Omental fat pad (tissue), 4 donors: Measurements from ENCODE around the gene PRCC. TPM values are rescaled to one million over a fixed set of nuclear protein-coding genes. Genes with fewer than 3 reads are reported as not detected.

Experiments
- ATAC-seq: fragments of 150-250 bp; one replicate; pipeline ENCODE4 v1.9.1; 2016; ENCODE audit warnings: mild to moderate bottlenecking, moderate library complexity; ENCODE audit not compliant: low FRiP score
- DNase-seq: peaks from one replicate; pipeline ENCODE4 v3.0.0-alpha.2; 2019; ENCODE audit warnings: low spot score
- total RNA-seq, 4 donors: library from RNA; depleted of rRNA; stranded (reverse); fragments of >200 nt; gene quantifications; one replicate each; pipeline ENCODE4 v1.1.0, GENCODE V29; 2016
- TF ChIP-seq, protein P1 (sequence below), 3 donors: fragments of 450-650 bp; IDR thresholded peaks; one replicate each; pipeline ENCODE4 v1.5.1; 2016 to 2017; ENCODE audit warnings: antibody characterized with exemption in 3 of 3, mild to moderate bottlenecking in 3 of 3, moderate library complexity in 2 of 3

Gene PRCC
- total RNA-seq, 4 donors from 2014 or later, result 25.5 to 34.7 (median 28.2) TPM

DNA sequence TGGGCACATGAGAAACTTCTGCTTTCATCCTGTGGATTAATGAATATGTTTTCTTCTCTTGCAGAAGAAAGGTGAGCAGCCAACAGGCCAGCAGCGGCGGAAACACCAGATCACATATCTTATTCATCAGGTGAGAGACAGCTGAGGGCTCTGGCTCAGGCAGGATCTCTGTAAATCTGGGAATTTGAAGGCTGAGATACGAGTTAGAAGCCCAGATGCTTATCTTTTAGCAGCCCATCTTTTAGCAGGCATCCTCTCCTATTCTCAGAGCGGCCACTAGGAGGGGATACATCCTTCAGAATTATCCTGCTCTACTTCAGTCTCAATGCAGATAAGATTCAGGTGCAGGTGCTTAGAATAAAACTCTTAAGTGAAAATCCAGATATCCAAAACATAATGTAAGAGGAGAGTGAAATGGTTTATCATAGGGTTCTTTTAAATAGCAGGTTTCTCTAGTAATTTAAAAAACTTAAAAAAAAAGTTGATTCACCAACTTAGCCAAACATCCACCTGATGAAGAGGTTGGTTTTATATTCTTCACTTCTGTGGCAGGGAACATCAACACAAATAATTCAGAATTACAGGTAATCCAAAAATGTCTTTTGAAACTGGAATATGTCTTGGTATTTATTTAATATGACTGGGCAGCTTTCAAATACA is 30.0 kb downstream of the PRCC start:
- DNase-seq (no peak), ATAC-seq (no peak)
- TF ChIP-seq, protein P1, sequence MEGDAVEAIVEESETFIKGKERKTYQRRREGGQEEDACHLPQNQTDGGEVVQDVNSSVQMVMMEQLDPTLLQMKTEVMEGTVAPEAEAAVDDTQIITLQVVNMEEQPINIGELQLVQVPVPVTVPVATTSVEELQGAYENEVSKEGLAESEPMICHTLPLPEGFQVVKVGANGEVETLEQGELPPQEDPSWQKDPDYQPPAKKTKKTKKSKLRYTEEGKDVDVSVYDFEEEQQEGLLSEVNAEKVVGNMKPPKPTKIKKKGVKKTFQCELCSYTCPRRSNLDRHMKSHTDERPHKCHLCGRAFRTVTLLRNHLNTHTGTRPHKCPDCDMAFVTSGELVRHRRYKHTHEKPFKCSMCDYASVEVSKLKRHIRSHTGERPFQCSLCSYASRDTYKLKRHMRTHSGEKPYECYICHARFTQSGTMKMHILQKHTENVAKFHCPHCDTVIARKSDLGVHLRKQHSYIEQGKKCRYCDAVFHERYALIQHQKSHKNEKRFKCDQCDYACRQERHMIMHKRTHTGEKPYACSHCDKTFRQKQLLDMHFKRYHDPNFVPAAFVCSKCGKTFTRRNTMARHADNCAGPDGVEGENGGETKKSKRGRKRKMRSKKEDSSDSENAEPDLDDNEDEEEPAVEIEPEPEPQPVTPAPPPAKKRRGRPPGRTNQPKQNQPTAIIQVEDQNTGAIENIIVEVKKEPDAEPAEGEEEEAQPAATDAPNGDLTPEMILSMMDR (IDR thresholded peaks at IDR 0.05), result no peak

DNA sequence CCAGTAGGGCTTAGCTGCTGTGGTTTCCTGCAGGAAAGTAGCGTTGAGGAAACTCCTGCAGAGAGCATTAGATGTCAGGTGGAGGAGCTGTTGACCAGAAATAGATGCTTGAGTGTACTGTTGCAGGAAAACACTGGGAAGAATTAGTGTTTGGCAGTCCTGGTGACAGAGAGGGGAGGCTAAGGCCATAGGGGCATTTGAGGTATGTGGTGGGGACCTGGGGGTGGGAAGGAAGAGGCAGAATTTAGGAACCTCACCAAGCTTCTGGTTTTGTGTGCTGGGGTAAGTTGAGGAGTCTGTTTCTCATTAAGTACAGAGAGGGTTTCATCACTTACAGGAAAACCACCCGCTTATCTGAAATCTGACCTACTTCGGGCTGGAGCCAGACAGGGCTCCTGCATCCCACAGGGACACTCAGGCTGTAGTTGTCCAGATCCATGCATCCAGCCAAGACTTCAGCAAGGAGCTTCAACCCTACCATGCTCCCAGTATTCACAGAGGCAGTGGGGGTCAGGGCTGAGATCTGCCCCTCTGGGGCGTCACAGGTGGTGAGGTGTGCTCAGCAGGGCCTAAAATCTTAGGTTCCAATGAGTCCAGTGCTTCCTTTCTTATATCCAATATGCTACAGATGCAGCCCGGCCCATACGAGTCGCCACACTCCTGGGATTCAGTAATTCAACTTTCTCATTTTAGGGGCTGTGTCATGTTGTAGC is 34.2 kb downstream of the PRCC start:
- DNase-seq (no peak), ATAC-seq (no peak)
- TF ChIP-seq, protein P1 (IDR thresholded peaks at IDR 0.05), result no peak

DNA sequence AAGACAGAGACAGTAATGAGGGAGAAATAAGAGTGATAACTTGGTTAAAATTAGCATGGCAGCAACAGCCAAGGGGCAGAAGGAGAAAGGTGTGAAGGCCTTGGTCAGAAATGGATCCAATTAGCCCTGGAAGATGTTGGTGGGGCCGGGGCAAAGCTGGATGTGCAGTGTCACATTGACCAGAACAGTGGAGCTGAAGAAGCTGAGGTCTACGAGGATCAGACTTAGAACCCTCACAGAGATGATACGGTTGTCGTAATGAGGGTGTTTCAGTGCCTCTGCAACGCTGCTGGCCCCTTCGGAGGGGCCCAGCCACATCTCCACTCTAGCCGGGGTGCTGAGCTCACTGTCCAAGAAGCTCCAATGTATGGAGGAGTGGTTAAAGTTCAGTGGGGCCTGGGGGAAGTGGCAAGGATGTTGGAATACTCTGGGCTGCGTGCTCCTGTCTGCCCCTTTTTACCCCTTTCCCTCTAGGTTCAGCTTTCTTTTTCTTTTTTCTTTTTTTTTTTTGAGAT is 35.1 kb downstream of the PRCC start:
- DNase-seq, result no peak
- no peak for ATAC-seq
- TF ChIP-seq, protein P1 (IDR thresholded peaks at IDR 0.05), result no peak

DNA sequence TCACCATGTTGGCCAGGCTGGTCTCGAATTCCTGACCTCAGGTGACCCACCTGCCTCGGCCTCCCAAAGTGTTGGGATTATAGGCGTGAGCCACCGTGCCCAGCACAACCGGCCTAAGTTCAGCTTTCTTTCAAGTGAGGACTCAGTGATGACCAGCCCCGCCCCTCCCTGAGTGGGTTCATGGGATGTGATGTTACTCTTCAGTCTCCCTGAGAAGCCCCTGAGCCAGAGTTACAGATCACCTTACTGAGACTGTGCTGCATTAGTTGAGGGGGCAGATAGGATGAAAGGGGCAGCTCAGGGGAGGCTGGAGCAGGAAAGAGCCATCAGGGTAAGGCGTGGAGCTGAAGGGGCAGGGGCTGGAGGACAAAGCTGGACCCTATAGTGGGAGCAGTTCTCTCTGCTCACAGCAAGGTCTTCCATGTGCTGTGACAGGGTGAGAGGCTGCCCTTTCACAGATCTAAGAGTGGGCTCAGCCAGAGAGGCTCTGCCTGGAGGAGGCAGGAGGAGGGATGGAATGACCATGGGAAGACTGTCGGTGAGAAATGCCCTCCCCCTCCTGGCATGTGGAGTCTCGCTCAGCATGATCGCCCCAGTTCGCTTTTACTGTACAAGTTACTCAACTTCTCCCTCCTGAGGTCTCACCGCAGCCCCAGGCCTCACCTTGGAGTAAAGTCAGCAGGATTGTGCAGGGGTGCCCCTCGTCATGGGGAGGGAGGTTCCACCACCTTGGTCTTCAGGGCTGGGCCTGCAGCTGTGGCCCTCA is 35.9 kb downstream of the PRCC start:
- ATAC-seq (no peak), DNase-seq (no peak)
- TF ChIP-seq, protein P1 (IDR thresholded peaks at IDR 0.05), result no peak

DNA sequence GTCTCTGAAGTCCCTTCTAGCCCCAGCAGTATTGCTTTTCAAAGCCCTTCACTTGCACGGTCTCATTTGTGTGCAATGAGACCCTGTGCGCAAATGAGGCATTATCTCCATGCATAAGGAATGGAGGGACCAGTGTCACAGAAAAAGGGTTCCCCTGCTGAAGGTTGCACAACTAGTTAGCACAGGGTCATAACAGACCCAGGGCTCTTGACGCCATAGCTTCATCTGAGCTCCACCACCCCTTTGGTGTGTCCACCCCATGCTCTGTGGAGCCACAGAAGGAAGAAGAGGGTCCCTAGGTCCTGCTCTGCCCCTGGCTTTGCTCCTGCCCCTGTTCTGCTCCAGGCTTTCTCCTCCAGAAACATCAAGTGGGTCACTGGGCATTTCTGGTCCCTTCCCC is 36.7 kb downstream of the PRCC start:
- ATAC-seq, result no peak
- DNase-seq, result no peak
- TF ChIP-seq, protein P1 (IDR thresholded peaks at IDR 0.05), result no peak

DNA sequence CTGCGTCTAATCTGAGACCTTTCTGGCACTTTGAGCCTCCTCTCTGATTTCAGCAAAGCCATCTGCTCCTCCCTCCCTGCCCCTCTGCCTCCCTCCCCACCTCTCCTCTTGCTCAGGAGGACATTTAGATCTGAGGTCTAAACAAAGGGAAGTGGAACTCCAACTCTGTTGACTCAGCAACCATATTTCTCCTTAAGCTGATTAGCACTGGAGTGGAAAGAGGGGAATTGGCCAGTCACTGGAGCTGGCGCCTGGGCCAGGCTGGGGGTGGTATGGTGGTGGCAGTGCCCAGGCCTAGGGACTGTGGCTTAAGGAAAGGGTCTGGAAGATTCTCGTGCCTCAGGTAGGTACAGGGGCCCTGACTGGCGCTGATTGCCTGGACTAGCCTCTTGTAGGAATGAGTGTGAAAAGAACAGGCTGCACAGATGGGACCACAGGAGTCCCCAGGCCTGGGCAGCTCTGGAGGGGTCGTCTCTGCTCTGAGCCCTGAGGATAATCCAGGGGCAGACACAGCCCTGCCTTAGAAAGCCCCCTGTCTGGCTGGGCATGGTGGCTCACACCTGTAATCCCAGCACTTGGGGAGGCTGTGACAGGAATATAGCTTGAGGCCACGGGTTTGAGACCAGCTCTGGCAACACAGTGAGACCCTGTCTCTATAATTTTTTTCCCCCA is 37.4 kb downstream of the PRCC start:
- ATAC-seq, result no peak
- TF ChIP-seq, protein P1 (IDR thresholded peaks at IDR 0.05), result no peak
- no peak for DNase-seq
